NOMO-1 treated with dmso at 0.1 percent for 144 hours (cell line): Measurements from ENCODE around the gene ISX.
"Not testable (repeated sequence)": the region's sequence is repeated elsewhere in the genome, so short reads cannot be mapped to it uniquely, and the experiment has no call there.

ENCODE experiments used
- DNase-seq: peaks from one replicate; lab custom pipeline; 2025; ENCODE audit not compliant: unreplicated experiment; lab: John Stamatoyannopoulos, UW

ISX gene

GRCh38 chr22:35065796-35066218 lies at the start of gene ISX:
ISX (plus strand) TSS chr22:35066158; CDS start chr22:35067088, 930 bp downstream.
- no peak for DNase-seq

GRCh38 chr22:35016909-35017308 lies 49.0 kb upstream of the ISX start:
- no peak for DNase-seq

DNA sequence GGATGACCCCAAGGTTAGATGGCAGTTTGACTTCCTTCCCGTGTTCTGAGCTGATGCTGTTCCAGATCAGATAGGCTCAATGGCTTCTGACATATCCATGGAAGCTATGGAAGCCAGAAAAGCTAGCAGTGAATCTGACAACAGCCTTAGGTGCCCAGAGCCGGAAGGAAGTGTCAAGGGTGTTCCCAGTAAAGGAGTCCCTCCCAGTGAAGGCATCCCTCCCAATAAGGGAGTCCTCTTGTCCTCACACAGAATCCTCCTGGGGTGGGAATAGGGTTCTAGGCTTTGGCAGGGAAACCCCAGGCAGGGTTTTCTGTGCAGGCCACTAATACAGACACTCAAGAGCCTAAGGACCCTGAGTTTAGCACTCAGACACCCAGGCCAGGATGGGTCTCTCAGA lies 47.0 kb upstream of the ISX start:
- DNase-seq, result no peak

DNA sequence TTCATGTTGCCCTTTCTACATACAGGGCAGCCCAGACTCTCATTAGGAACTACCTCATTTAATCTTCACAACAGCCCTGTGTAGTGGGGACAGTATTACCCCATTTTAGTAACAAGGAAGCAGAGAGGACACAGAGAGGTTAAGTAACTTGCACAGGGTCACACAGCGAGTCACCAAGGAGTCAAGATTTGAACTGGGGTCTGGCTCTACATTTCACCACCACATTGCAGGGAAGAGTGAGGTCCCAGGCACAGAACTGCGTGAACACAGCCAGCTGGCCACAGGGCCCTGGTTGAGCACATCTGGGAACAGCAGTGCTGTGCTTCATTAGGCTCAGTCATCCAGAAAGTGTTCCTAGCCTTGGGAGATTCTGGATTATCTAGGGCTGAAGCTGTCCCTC lies 45.4 kb upstream of the ISX start:
- DNase-seq, result no peak

GRCh38 chr22:35021161-35021560 lies 44.8 kb upstream of the ISX start:
- no peak for DNase-seq

- no peak for DNase-seq
These were observed 43.7 kb upstream of the ISX start for GRCh38 chr22:35022291-35022690.

- DNase-seq, result no peak
These were observed 42.1 kb upstream of the ISX start for GRCh38 chr22:35023692-35024363.

DNA sequence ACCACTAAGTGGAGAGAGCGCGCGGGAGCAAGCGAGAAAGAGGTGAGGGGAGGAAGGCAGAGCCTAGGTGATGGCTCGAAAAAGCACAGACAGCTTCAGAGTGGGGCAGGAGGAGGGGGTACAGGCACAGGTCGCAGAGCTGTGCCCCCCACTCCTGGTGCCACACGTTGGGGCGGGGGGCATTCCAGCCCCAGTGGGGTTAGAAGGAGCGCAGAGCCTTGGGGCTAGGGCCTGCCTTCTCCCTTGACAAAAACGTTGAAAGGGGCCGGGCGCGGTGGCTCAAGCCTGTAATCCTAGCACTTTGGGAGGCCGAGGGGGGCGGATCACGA lies 41.6 kb upstream of the ISX start:
- no peak for DNase-seq

GRCh38 chr22:35030112-35030511 lies 35.8 kb upstream of the ISX start:
- DNase-seq, result not testable (repeated sequence)

DNA sequence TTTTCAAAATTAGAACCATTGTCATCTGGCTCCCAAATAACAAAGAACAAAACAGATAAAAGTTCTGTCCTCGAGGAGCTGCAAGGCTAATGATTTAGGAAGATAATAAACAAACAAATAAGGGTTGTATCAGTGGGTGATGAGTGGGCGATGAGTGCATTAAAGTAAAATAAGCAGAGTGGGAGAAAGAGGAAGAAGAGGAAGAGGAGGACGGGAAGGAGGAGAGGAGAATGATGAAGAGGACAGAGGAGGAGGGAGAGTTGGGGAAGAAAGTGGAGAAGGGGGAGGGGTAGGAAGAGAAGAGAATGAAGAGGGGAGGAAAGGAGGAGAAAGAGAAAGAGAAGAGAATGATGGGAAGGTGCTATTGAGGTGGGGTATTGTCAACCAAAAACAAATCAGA lies 33.4 kb upstream of the ISX start:
- no peak for DNase-seq

DNA sequence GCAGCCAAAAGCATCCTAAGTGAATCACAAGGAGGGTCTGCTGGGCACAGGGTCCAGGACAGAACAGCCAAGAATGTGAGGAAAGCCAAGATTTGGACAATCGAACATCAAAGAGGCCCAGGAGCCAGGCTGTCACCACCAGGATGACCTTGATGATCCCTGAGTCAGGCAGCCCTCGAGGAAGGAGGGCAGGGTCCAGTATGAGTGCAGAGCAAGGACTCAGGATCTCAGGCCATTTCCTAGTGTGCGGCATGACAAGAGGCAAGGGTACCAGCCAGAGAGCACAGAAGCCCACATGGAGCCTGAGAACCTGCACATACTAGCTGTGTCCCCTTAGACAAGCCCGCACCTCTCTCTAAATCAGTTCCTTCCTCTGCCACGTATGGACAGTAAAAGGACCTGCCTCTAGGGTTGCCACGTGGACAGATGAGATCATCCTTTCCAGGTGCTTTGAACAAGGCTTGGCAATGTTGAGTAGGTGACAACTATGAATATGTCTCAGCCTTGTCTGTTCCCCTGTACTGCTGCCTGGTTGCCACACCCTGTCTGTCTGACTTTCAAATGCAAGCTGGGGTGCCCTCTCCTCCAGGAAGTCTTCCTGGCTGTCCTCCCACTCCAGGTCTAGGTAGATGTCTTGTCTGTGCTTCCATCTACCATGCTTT lies 32.2 kb upstream of the ISX start:
- DNase-seq, result no peak

GRCh38 chr22:35034963-35035362 lies 31.0 kb upstream of the ISX start:
- no peak for DNase-seq

DNA sequence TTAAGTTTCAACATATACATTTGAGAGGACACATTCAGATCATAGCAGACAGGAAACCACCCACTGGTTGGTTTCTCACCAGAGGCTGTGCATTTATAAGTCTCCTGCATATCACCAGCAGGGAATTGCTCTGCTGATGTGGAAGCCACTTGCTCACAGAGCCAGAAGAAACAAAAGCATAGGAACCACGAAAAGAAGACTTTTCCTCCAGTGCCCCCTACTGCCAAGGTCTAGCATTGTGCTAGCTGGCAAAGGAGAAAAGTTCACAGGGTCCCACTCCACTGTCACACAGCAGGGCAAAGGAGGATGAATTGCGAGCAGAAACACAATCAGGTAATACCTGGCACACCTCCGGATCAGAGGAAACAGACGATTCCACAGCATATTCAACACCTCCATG lies 28.9 kb upstream of the ISX start:
- no peak for DNase-seq

DNA sequence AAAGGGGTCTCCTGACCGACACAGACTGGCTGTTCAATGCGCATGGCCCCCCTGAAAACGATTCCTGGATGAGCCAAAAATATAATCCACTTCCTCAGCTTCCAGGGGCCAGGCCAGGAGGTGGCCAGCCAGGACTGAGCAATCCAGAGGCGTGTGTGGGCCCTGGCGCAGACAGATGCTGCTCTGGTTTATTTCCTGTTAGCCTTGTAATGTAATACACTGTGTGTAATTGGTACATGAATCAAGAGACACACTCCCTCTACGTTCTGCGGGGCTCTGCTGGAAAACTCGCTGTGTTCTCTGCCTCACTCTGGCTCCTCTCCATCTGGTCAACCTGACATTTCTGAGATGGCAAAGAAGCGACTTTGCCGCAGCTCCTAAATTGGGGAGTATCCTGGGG lies 26.3 kb upstream of the ISX start:
- no peak for DNase-seq

GRCh38 chr22:35043252-35043933 lies 22.6 kb upstream of the ISX start:
- no peak for DNase-seq

- no peak for DNase-seq
These were observed 22.0 kb upstream of the ISX start for GRCh38 chr22:35043934-35044319.

GRCh38 chr22:35044607-35045390 lies 21.2 kb upstream of the ISX start:
- no peak for DNase-seq

DNA sequence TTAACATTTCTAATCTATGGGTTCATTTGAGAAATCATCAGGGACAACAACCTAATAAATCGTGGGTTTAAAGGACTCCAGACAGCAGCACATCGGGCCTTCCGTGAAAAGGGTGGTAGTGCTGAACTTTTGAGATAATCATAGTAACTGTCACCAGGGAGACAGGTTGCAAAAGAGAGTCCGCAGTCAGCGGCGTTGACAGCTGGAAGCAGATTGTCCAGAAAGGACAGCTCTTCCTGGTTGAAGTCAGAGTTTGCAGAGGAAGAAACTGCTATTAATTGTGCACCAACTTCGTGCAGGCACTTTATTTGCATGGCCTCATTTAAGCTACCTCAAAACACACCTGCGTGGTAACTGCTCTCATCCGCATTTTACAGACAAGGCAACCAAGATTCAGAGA lies 20.5 kb upstream of the ISX start:
- DNase-seq, result no peak

DNA sequence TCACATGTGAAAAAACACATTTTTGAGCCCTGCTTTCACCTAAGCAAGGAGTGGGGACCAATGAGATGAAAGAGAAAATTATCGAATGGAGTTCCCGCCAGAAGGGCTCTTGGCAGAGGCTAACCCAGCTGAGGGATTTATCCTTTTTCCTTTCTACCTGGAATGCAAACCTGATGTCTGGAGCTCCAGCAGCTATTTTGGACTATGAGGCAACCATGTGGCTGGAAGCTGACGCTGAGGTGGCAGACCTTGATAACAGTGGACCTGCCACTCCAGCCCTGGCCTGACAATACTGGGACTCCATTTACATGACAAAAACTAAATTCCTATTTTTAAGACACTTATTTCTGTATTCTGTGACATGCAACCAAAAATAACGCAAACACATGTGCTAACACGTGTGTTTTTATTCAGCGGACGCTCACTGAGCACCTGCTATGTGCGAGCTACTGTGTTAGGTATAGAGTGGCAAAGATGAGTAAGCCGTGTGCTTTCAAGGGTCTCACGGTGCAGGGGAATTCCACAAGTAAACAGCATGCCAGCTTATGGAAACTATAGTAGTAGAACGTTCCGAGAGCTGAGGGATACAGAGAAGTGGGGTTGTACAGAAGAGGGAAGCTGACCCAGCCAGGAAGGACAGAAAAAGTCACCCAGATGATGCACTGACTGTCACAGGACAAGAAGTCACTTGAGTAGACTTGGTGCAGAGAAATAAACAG lies 19.1 kb upstream of the ISX start:
- no peak for DNase-seq

- not testable (repeated sequence) for DNase-seq
These were observed 15.9 kb upstream of the ISX start for GRCh38 chr22:35050038-35050437.

DNA sequence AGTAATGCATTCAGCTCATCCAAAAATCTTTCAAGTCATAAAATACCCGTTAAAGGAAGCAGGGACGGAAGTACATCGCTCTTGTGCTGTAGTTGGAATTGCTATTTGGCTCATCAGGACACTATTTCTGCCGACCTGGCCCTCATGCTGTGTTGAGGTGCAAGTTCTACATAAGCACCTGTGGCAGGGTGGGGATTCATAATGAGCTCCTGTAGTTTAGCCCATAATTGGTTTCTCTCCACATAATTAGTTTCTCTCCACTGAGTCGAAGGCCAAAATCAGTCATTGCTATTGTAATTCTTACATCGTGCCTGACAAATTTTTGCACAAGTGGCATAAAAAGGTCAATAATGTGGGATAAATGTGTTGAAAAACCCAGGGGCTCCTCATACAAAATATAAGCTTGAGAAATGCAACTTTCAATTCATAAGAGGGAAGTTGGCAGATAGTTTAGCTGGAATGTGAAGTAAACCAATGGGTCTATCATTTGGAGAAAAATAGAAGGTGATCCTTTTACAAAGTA lies 14.9 kb upstream of the ISX start:
- no peak for DNase-seq
